Right lobe of liver (tissue), 6 donors: Measurements from ENCODE around the gene RPL29. TPM values are rescaled to one million over a fixed set of nuclear protein-coding genes. Genes with fewer than 3 reads are reported as not detected.

ENCODE experiments used
- ATAC-seq, 4 donors: fragments of 200-7000 bp; cut with Tn5 transposase; one replicate each; pipeline ENCODE4 v1.9.1; 2020; ENCODE audit warnings: mild to moderate bottlenecking in 4 of 4, moderate library complexity in 4 of 4
- DNase-seq, 3 donors: peaks; one replicate each; pipeline ENCODE4 v3.0.0-alpha.2; 2020
- H3K27ac ChIP-seq, 3 donors: fragments of 200-600 bp; one replicate each; pipeline ENCODE4 v1.8.0; 2022
- H3K27me3 ChIP-seq, 2 donors: fragments of 200-600 bp; one replicate each; pipeline ENCODE4 v1.8.0; 2022
- H3K36me3 ChIP-seq, 4 donors: fragments of 200-600 bp; sonication (generic) in 1 of 4; one replicate each; pipeline versions ENCODE4 v1.5.1 to v1.8.0; 2017 to 2022; ENCODE audit warnings: control low read depth in 1 of 4
- H3K4me1 ChIP-seq, 4 donors: fragments of 200-600 bp; sonication (generic) in 1 of 4; one replicate each; pipeline versions ENCODE4 v1.5.1 to v1.8.0; 2017 to 2022; ENCODE audit warnings: control low read depth in 1 of 4
- H3K4me3 ChIP-seq, 3 donors: fragments of 200-600 bp; one replicate each; pipeline ENCODE4 v1.8.0; 2022
- H3K9me3 ChIP-seq, 4 donors: fragments of 200-600 bp; sonication (generic) in 1 of 4; one replicate each; pipeline versions ENCODE4 v1.5.1 to v1.8.0; 2017 to 2022; ENCODE audit warnings: control low read depth in 1 of 4
- POLR2A ChIP-seq: fragments of 450-650 bp; IDR thresholded peaks from one replicate; pipeline ENCODE4 v1.6.1; 2017; ENCODE audit warnings: antibody characterized with exemption, mild to moderate bottlenecking
- WGBS: methylation state at CpG from one replicate; pipeline ENCODE4 v1.1.6; 2018; ENCODE audit warnings: low coverage, low lambda C conversion rate; ENCODE audit not compliant: insufficient coverage; ENCODE audit errors: missing lambda C conversion rate; 5-methylcytosine and 5-hydroxymethylcytosine counted together
- intact Hi-C, 2 donors: fragments of 100-400 bp; cut with DNase I; formaldehyde crosslinking; loops; one replicate each; pipeline versions ENCODE4 v1.11.2 to v1.14.1; 2022
- total RNA-seq, 6 experiments: library from RNA; depleted of rRNA in 2 of 6; stranded (reverse); fragments of >200 nt in 2 of 6; fragmentation: NEBNext Ultra II Directional in 3 of 6; extraction: Animal tissue kit (Norgen Biotek cat#: 25700) in 3 of 6; gene quantifications; one replicate each; pipeline versions ENCODE4 v1.1.0 to v1.2.4, GENCODE V29; 2016 to 2023
- TF ChIP-seq, protein P1 (sequence below), 4 donors: fragments of 200-600 bp in 3 of 4; fragments of 450-650 bp in 1 of 4; IDR thresholded peaks; one replicate each; pipeline versions ENCODE4 v1.5.1 to v1.8.0; 2016 to 2022; ENCODE audit warnings: antibody characterized with exemption in 4 of 4, mild to moderate bottlenecking in 2 of 4
- donor health status: DM: no; HTN: yes; CAD: no.
- donor health status: DM: no; HTN: no; CAD: no.
- donor health status: DM: no; HTN: no; CAD: no.
- donor health status: DM: no; HTN: yes; CAD: no.
- donor health status: DM: no; HTN: yes; CAD: no.

The RPL29 gene
- total RNA-seq, 6 experiments from 2014 or later, result 396 to 971 (median 447) TPM

DNA sequence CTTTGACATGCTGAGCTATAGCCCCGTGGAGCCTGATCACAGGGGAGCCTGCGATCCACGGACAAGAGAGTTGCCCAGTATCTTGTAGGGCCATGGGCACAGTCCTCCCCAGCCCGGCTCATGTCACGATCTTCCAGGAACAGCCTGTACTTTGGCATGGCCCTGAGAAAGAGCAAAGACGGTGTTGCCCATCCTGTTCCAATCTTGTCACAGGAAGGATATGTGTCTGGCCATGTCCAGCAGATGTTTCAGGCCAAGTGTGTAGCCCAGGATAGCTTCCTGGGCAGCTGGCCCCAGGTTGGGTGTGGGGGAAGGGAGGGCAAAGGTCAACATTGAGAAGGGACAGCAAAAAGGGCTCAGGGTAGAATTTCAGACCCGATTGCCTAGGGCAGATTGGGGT, 17.0 kb upstream of the RPL29 start:
- DNase-seq (no peak), ATAC-seq (peak in 1 of 4 donors; percentile 23)
- intact Hi-C loops, result no loop called here
- no peaks in the 10 kb centered on the region for H3K9me3 ChIP-seq
- H3K4me3 ChIP-seq, result no peak overlapping the region
- TF ChIP-seq, protein P1, sequence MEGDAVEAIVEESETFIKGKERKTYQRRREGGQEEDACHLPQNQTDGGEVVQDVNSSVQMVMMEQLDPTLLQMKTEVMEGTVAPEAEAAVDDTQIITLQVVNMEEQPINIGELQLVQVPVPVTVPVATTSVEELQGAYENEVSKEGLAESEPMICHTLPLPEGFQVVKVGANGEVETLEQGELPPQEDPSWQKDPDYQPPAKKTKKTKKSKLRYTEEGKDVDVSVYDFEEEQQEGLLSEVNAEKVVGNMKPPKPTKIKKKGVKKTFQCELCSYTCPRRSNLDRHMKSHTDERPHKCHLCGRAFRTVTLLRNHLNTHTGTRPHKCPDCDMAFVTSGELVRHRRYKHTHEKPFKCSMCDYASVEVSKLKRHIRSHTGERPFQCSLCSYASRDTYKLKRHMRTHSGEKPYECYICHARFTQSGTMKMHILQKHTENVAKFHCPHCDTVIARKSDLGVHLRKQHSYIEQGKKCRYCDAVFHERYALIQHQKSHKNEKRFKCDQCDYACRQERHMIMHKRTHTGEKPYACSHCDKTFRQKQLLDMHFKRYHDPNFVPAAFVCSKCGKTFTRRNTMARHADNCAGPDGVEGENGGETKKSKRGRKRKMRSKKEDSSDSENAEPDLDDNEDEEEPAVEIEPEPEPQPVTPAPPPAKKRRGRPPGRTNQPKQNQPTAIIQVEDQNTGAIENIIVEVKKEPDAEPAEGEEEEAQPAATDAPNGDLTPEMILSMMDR (IDR thresholded peaks at IDR 0.05), result no peak
- no peak for TF ChIP-seq POLR2A
- H3K27ac ChIP-seq, result no peak overlapping the region
- no peaks in the 10 kb centered on the region for H3K4me1 ChIP-seq
- no peaks in the 10 kb centered on the region for H3K36me3 ChIP-seq
- 80% methylated on average over 2 of the region's 7 CpGs for WGBS
- H3K27me3 ChIP-seq, result no peaks in the 10 kb centered on the region

DNA sequence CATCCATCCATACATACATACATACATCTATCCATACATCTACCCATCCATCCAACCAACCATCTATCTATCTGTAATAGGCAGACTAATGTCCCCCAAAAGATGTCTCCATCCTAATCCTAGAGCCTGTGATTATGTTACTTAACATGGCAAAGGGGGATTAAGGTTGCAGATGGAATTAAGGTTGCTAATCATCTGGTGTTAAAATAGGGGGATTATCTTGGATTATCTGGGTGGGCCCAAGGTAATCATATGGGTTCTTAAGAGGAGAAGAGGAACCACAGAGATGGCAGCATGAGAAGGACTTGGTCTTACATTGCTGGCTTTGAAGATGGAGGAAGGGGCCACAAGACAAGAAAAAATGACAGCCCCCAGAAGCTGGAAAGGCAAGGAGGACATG, 14.7 kb upstream of the RPL29 start:
- H3K27me3 ChIP-seq, result no peaks in the 10 kb centered on the region
- no peaks in the 10 kb centered on the region for H3K9me3 ChIP-seq
- TF ChIP-seq, protein P1 (IDR thresholded peaks at IDR 0.05), result no peak
- no peak for TF ChIP-seq POLR2A
- peaks cover 0 to 5% (median 0%) of the 10 kb centered on the region in 4 donors for H3K4me1 ChIP-seq
- no peak overlapping the region for H3K4me3 ChIP-seq
- intact Hi-C loops, result no loop called here
- H3K27ac ChIP-seq, result no peak overlapping the region
- DNase-seq (no peak), ATAC-seq (no peak)
- no peaks in the 10 kb centered on the region for H3K36me3 ChIP-seq

DNA sequence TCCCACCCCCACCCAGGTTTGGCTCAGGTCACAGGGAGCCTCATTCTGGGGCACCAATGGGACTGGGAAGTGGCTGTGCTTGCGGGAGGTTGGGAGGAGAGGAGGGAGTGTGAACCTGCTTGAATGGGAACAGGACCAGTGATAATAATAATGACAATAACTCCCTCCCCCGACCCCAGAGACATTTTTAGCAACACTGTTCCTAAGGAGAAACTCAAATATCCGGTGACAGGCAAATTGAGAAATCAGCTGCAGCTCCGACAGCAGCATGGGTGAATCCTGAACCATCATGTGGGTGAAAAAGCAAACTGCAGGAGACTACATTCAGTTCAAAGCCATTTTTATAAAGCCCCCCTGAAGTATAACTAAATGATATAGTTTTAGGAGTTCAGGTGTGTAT, 11.6 kb upstream of the RPL29 start:
- no peak overlapping the region for H3K27ac ChIP-seq
- ATAC-seq, result no peak
- no peaks in the 10 kb centered on the region for H3K36me3 ChIP-seq
- WGBS, result 62% methylated on average over 4 of the region's 4 CpGs
- intact Hi-C loops, result no loop called here
- DNase-seq, result no peak
- H3K4me1 ChIP-seq, result peaks cover 0 to 9% (median 0%) of the 10 kb centered on the region in 4 donors
- no peak overlapping the region for H3K4me3 ChIP-seq
- no peaks in the 10 kb centered on the region for H3K27me3 ChIP-seq
- H3K9me3 ChIP-seq, result no peaks in the 10 kb centered on the region
- no peak for TF ChIP-seq POLR2A

DNA sequence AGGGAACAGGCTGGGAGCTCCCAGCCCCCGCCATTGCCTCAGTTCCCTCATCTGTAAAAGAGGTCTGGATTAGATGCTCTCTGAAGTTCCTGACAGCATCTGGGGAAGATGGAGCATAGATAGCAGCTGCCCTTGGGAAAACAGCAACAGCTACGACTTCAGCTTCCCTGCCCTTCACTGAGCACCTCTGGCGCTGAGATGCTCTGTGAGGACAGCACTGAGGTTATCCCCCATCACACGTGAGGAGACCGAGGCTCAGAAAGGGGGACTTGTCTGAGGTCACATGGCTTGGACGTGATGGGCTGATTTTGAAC, 11.1 kb upstream of the RPL29 start:
- intact Hi-C loops, result no loop called here
- Histone ChIP-seq H3K27ac (no peak overlapping the region), H3K4me1 (peaks cover 0 to 9% (median 0%) of the 10 kb centered on the region in 4 donors), H3K4me3 (no peak overlapping the region), H3K9me3 (no peaks in the 10 kb centered on the region), H3K36me3 (no peaks in the 10 kb centered on the region), H3K27me3 (no peaks in the 10 kb centered on the region)
- no peak for DNase-seq
- TF ChIP-seq, protein P1 (IDR thresholded peaks at IDR 0.05), result no peak
- TF ChIP-seq POLR2A, result no peak
- ATAC-seq, result no peak
- 45% methylated on average over 3 of the region's 6 CpGs for WGBS

DNA sequence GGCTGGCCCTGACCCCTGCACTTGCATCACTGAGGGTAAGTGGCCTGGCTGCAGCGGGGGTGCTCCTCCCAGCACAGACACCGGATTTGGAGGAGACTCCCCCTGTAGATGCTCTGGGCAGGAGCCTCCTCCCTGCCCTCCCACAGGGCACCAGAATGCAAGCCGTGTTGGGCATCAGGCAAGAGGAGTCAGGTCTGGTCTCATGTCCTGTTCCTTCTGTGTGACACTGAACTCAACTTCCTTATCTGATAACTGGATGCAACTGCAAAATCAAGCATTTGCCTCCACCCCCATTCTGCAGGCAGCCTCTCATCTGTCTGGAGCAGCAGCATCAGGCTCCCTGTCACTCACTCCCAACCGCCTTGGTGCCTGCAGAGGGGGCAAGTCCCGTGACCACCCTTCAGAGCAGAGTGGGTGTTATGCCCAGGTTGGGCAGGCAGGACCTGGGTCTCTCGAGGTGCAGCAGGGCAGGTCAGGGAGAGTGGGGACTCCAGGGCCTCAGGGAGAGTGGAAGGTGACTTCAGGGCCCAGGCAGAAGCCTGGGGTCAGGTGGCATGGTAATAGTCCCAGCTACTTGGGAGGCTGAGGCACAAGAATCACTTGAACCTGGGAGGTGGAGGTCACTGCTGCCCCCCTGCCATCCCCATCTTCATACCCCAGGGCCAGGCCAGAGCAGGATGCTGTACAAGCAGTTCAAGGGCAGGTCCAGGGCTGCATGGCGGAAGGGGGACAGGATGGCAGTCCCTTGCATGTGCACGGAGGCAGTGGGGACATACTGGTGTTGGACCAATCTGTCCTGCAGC, 10.5 kb upstream of the RPL29 start:
- no peaks in the 10 kb centered on the region for H3K27me3 ChIP-seq
- H3K4me1 ChIP-seq, result peaks cover 0 to 9% (median 0%) of the 10 kb centered on the region in 4 donors
- ATAC-seq, result peak in 3 of 4 donors; percentile 5 to 8 (median 6)
- H3K9me3 ChIP-seq, result no peaks in the 10 kb centered on the region
- intact Hi-C loops, result no loop called here
- TF ChIP-seq, protein P1 (IDR thresholded peaks at IDR 0.05), result no peak
- no peak for TF ChIP-seq POLR2A
- H3K27ac ChIP-seq, result no peak overlapping the region
- no peak overlapping the region for H3K4me3 ChIP-seq
- DNase-seq, result no peak
- WGBS, result 26% methylated on average over 3 of the region's 8 CpGs
- H3K36me3 ChIP-seq, result no peaks in the 10 kb centered on the region
